HEK293 (cell line): ENCODE data around the gene NFIB.

Experiments
- EGR2 ChIP-seq: fragments of 450-650 bp; formaldehyde crosslinking; IDR thresholded peaks from 2 replicates; pipeline ENCODE4 v1.5.1; 2016; ENCODE audit warnings: low read depth, missing biosample characterization, missing genetic modification characterization
- ELK4 ChIP-seq: IDR thresholded peaks from 2 replicates; pipeline ENCODE4 v1.6.1; 2011; ENCODE audit warnings: mild to moderate bottlenecking, low read depth, low read length, borderline replicate concordance
- FEZF1 ChIP-seq: fragments of 450-650 bp; formaldehyde crosslinking; IDR thresholded peaks from 2 replicates; pipeline ENCODE4 v1.5.1; 2016; ENCODE audit warnings: missing biosample characterization, missing genetic modification characterization
- KLF17 ChIP-seq: fragments of 450-650 bp; formaldehyde crosslinking; IDR thresholded peaks from 2 replicates; pipeline ENCODE4 v1.5.1; 2016; ENCODE audit warnings: missing biosample characterization, missing genetic modification characterization
- MZF1 ChIP-seq: fragments of 450-650 bp; formaldehyde crosslinking; IDR thresholded peaks from 2 replicates; pipeline ENCODE4 v1.5.1; 2017; ENCODE audit warnings: missing biosample characterization, missing genetic modification characterization, borderline replicate concordance
- RBAK ChIP-seq: fragments of 450-650 bp; formaldehyde crosslinking; IDR thresholded peaks from 2 replicates; pipeline ENCODE4 v1.5.1; 2016; ENCODE audit warnings: missing biosample characterization, missing genetic modification characterization
- TSHZ1 ChIP-seq: fragments of 450-650 bp; formaldehyde crosslinking; IDR thresholded peaks from 2 replicates; pipeline ENCODE4 v1.5.1; 2016; ENCODE audit warnings: missing biosample characterization, missing genetic modification characterization, borderline replicate concordance
- ZBTB1 ChIP-seq: fragments of 450-650 bp; formaldehyde crosslinking; IDR thresholded peaks from 2 replicates; pipeline ENCODE4 v1.5.1; 2016; ENCODE audit warnings: missing biosample characterization, missing genetic modification characterization
- ZIC2 ChIP-seq: fragments of 450-650 bp; formaldehyde crosslinking; IDR thresholded peaks from 2 replicates; pipeline ENCODE4 v1.5.1; 2016; ENCODE audit warnings: missing biosample characterization, missing genetic modification characterization
- ZNF10 ChIP-seq: fragments of 450-650 bp; formaldehyde crosslinking; IDR thresholded peaks from 2 replicates; pipeline ENCODE4 v1.5.1; 2017; ENCODE audit warnings: missing biosample characterization, missing genetic modification characterization
- ZNF121 ChIP-seq: fragments of 450-650 bp; formaldehyde crosslinking; IDR thresholded peaks from 2 replicates; pipeline ENCODE4 v1.5.1; 2016; ENCODE audit warnings: missing biosample characterization, missing genetic modification characterization
- ZNF133 ChIP-seq: fragments of 450-650 bp; formaldehyde crosslinking; IDR thresholded peaks from 2 replicates; pipeline ENCODE4 v1.5.1; 2016; ENCODE audit warnings: missing biosample characterization, missing genetic modification characterization
- ZNF274 ChIP-seq, 2 experiments: fragments of 200-500 bp in 1 of 2; fragments of 450-650 bp in 1 of 2; sonication (Bioruptor generic) in 1 of 2; formaldehyde crosslinking in 1 of 2; IDR thresholded peaks; 2 replicates each; pipeline versions ENCODE4 v1.5.1 to v1.6.1; 2014 to 2016; ENCODE audit warnings: borderline replicate concordance in 1 of 2, inconsistent platforms in 1 of 2, low read length in 1 of 2, missing biosample characterization in 1 of 2, missing genetic modification characterization in 1 of 2
- ZNF366 ChIP-seq: fragments of 450-650 bp; formaldehyde crosslinking; conservative IDR thresholded peaks from 2 replicates; pipeline ENCODE4 v1.5.1; 2016; ENCODE audit warnings: missing biosample characterization, missing genetic modification characterization
- ZNF514 ChIP-seq: fragments of 450-650 bp; formaldehyde crosslinking; IDR thresholded peaks from 2 replicates; pipeline ENCODE4 v1.5.1; 2016; ENCODE audit warnings: missing biosample characterization, missing genetic modification characterization
- ZNF530 ChIP-seq: fragments of 450-650 bp; formaldehyde crosslinking; IDR thresholded peaks from 2 replicates; pipeline ENCODE4 v1.5.1; 2016; ENCODE audit warnings: low read depth, missing biosample characterization, missing genetic modification characterization
- ZNF558 ChIP-seq: fragments of 450-650 bp; formaldehyde crosslinking; IDR thresholded peaks from 2 replicates; pipeline ENCODE4 v1.5.1; 2016; ENCODE audit warnings: missing biosample characterization, missing genetic modification characterization
- ZNF677 ChIP-seq: fragments of 450-650 bp; IDR thresholded peaks from 2 replicates; pipeline ENCODE4 v1.5.0; 2018; ENCODE audit warnings: missing biosample characterization, mild to moderate bottlenecking, missing genetic modification characterization, moderate library complexity
- ZNF707 ChIP-seq: fragments of 450-650 bp; formaldehyde crosslinking; IDR thresholded peaks from 2 replicates; pipeline ENCODE4 v1.5.1; 2016; ENCODE audit warnings: missing biosample characterization, missing genetic modification characterization
- ZNF843 ChIP-seq: fragments of 450-650 bp; formaldehyde crosslinking; IDR thresholded peaks from 2 replicates; pipeline ENCODE4 v1.5.1; 2016; ENCODE audit warnings: missing biosample characterization, missing genetic modification characterization
- ZXDB ChIP-seq: fragments of 450-650 bp; formaldehyde crosslinking; IDR thresholded peaks from 2 replicates; pipeline ENCODE4 v1.5.1; 2016; ENCODE audit warnings: missing biosample characterization, missing genetic modification characterization
- TF ChIP-seq, protein P1 (sequence below): fragments of 450-650 bp; formaldehyde crosslinking; IDR thresholded peaks from 2 replicates; pipeline ENCODE4 v1.5.1; 2016; ENCODE audit warnings: missing biosample characterization, missing genetic modification characterization
- TF ChIP-seq, protein P2 (sequence below): fragments of 450-650 bp; formaldehyde crosslinking; IDR thresholded peaks from 2 replicates; pipeline ENCODE4 v1.5.1; 2017; ENCODE audit warnings: missing biosample characterization, missing genetic modification characterization
- TF ChIP-seq, protein P3 (sequence below): fragments of 450-650 bp; formaldehyde crosslinking; IDR thresholded peaks from 2 replicates; pipeline ENCODE4 v1.5.1; 2016; ENCODE audit warnings: missing biosample characterization, missing genetic modification characterization
- TF ChIP-seq, protein P4 (sequence below): fragments of 450-650 bp; formaldehyde crosslinking; IDR thresholded peaks from 2 replicates; pipeline ENCODE4 v1.5.1; 2016; ENCODE audit warnings: missing biosample characterization, missing genetic modification characterization

NFIB gene

DNA sequence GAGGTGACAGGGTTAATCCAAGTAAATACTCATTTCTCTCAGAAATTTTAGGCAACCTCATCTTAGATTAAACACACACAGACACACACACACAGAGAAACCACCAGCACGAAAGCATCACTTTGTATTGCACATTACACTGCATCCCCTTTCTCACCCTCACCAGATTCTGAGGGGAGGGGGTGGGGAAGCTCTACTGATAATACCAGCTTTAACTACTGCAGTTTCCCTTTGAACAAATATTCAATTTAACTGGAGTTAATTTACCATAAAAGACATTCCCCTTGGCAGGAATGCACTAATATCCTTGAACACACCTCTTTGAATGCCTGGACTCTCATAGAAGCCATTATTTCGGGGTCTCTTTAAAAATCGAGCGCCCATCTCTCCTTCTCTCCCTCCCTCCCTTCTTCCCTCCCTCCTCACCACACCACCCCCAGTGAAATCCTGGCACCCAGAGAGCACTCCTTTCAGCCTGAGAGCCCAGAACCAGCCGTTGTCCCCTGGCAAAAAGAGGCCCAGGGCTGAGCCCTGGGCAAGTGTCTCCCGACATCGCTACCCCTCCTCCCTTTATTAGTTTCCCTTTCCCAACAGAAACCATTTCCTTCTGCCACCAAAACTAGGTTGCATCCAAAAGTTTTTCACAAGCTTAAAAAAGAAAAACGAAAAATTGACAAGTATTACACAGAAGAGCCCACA, 2.8 kb upstream of the NFIB start (continued):
- TF ChIP-seq ZNF707 (tag by site-specific recombination) (no peak), ZNF366 (tag by site-specific recombination) (peak; percentile 22; the same call in 1 of the 2 replicates), ZIC2 (tag by site-specific recombination) (no peak), TSHZ1 (tag by site-specific recombination) (no peak), ZNF843 (tag by site-specific recombination) (no peak), RBAK (no peak), ZNF133 (tag by site-specific recombination) (no peak), ZNF121 (tag by site-specific recombination) (no peak), ZNF10 (tag by site-specific recombination) (peak; percentile 24; the same call in 1 of the 2 replicates), ZNF530 (no peak), MZF1 (tag by site-specific recombination) (peak; percentile 89), ZNF677 (tag by site-specific recombination) (no peak), ZNF274 (IDR thresholded peaks at IDR 0.05; ENCODE audit: low read length) (no peak), ZNF274 (tag by site-specific recombination; IDR thresholded peaks at IDR 0.05; ENCODE audit: borderline replicate concordance) (no peak), ELK4 (no peak), EGR2 (tag by site-specific recombination) (no peak), ZNF514 (no peak), ZBTB1 (tag by site-specific recombination) (no peak), ZNF558 (no peak), ZXDB (no peak), KLF17 (tag by site-specific recombination) (no peak), FEZF1 (tag by site-specific recombination) (no peak)
- TF ChIP-seq, protein P1, sequence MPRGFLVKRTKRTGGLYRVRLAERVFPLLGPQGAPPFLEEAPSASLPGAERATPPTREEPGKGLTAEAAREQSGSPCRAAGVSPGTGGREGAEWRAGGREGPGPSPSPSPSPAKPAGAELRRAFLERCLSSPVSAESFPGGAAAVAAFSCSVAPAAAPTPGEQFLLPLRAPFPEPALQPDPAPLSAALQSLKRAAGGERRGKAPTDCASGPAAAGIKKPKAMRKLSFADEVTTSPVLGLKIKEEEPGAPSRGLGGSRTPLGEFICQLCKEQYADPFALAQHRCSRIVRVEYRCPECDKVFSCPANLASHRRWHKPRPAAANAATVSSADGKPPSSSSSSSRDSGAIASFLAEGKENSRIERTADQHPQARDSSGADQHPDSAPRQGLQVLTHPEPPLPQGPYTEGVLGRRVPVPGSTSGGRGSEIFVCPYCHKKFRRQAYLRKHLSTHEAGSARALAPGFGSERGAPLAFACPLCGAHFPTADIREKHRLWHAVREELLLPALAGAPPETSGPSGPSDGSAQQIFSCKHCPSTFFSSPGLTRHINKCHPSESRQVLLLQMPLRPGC, result 0 out of 2 replicates have a peak, but pooled peaks have one; percentile 7
- TF ChIP-seq, protein P2, sequence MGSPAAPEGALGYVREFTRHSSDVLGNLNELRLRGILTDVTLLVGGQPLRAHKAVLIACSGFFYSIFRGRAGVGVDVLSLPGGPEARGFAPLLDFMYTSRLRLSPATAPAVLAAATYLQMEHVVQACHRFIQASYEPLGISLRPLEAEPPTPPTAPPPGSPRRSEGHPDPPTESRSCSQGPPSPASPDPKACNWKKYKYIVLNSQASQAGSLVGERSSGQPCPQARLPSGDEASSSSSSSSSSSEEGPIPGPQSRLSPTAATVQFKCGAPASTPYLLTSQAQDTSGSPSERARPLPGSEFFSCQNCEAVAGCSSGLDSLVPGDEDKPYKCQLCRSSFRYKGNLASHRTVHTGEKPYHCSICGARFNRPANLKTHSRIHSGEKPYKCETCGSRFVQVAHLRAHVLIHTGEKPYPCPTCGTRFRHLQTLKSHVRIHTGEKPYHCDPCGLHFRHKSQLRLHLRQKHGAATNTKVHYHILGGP, result no peak
- TF ChIP-seq, protein P3, sequence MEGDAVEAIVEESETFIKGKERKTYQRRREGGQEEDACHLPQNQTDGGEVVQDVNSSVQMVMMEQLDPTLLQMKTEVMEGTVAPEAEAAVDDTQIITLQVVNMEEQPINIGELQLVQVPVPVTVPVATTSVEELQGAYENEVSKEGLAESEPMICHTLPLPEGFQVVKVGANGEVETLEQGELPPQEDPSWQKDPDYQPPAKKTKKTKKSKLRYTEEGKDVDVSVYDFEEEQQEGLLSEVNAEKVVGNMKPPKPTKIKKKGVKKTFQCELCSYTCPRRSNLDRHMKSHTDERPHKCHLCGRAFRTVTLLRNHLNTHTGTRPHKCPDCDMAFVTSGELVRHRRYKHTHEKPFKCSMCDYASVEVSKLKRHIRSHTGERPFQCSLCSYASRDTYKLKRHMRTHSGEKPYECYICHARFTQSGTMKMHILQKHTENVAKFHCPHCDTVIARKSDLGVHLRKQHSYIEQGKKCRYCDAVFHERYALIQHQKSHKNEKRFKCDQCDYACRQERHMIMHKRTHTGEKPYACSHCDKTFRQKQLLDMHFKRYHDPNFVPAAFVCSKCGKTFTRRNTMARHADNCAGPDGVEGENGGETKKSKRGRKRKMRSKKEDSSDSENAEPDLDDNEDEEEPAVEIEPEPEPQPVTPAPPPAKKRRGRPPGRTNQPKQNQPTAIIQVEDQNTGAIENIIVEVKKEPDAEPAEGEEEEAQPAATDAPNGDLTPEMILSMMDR, result no peak
- TF ChIP-seq, protein P4, sequence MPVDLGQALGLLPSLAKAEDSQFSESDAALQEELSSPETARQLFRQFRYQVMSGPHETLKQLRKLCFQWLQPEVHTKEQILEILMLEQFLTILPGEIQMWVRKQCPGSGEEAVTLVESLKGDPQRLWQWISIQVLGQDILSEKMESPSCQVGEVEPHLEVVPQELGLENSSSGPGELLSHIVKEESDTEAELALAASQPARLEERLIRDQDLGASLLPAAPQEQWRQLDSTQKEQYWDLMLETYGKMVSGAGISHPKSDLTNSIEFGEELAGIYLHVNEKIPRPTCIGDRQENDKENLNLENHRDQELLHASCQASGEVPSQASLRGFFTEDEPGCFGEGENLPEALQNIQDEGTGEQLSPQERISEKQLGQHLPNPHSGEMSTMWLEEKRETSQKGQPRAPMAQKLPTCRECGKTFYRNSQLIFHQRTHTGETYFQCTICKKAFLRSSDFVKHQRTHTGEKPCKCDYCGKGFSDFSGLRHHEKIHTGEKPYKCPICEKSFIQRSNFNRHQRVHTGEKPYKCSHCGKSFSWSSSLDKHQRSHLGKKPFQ (tag by site-specific recombination), result no peak
